HG03520 (cell line): ENCODE data around the gene SYCE1.
"Not testable (repeated sequence)": the region's sequence is repeated elsewhere in the genome, so short reads cannot be mapped to it uniquely, and the experiment has no call there.

Experiments
- ATAC-seq: cut with Tn5 transposase; IDR thresholded peaks from one replicate; pipeline ENCODE4 v1.9.1; 2021; ENCODE audit warnings: mild to moderate bottlenecking, moderate library complexity; ENCODE audit not compliant: unreplicated experiment

Gene SYCE1

GRCh38 chr10:133559216-133559615 lies 6.2 kb downstream of the SYCE1 start:
- no peak for ATAC-seq

GRCh38 chr10:133557381-133557780 lies 8.0 kb downstream of the SYCE1 start:
- no peak for ATAC-seq

GRCh38 chr10:133555521-133555920 lies 9.9 kb downstream of the SYCE1 start:
- ATAC-seq = no peak

- ATAC-seq = no peak
These were observed 10.8 kb downstream of the SYCE1 start for GRCh38 chr10:133554600-133554999.

- no peak for ATAC-seq
These were observed 20.9 kb downstream of the SYCE1 start for GRCh38 chr10:133544506-133544905.

GRCh38 chr10:133541441-133541975 lies 23.9 kb downstream of the SYCE1 start:
- not testable (repeated sequence) for ATAC-seq

- ATAC-seq = no peak
These were observed 27.5 kb downstream of the SYCE1 start for GRCh38 chr10:133537546-133538545.

- no peak for ATAC-seq
These were observed 29.2 kb downstream of the SYCE1 start for GRCh38 chr10:133536198-133536597.

- ATAC-seq = no peak
These were observed 31.0 kb downstream of the SYCE1 start for GRCh38 chr10:133534417-133534816.

GRCh38 chr10:133532871-133533270 lies 32.5 kb downstream of the SYCE1 start:
- ATAC-seq = no peak

- no peak for ATAC-seq
These were observed 34.9 kb downstream of the SYCE1 start for GRCh38 chr10:133530506-133530905.

GRCh38 chr10:133529576-133529946 lies 35.8 kb downstream of the SYCE1 start:
- ATAC-seq = no peak

GRCh38 chr10:133528845-133529575 lies 36.4 kb downstream of the SYCE1 start:
- no peak for ATAC-seq

- no peak for ATAC-seq
These were observed 37.0 kb downstream of the SYCE1 start for GRCh38 chr10:133528296-133528844.

GRCh38 chr10:133527771-133528271 lies 37.6 kb downstream of the SYCE1 start:
- no peak for ATAC-seq

- ATAC-seq = no peak
These were observed 38.3 kb downstream of the SYCE1 start, which contains the start of gene CYP2E1 for GRCh38 chr10:133526957-133527588. TSS of gene CYP2E1 (plus strand) at chr10:133527363. CDS start at chr10:133527396, 33 bp downstream.

- ATAC-seq = no peak
These were observed 39.9 kb downstream of the SYCE1 start for GRCh38 chr10:133525444-133525843.

GRCh38 chr10:133523631-133524203 lies 41.7 kb downstream of the SYCE1 start:
- ATAC-seq = no peak

- ATAC-seq = peak; percentile 97
These were observed 45.1 kb downstream of the SYCE1 start for GRCh38 chr10:133520193-133520738.

- not testable (repeated sequence) for ATAC-seq
These were observed 46.9 kb downstream of the SYCE1 start for GRCh38 chr10:133518517-133518916.
